HL-60/S4 treated with retinoic acid at 250 ng/mL for 4 days and 3 days (cell line): ENCODE measurements around the gene KLHL7.
"Not testable (repeated sequence)": the region's sequence is repeated elsewhere in the genome, so short reads cannot be mapped to it uniquely, and the experiment has no call there.

Experiments used
- in situ Hi-C: fragments of 300-500 bp; cut with MboI; formaldehyde crosslinking; loops from 2 replicates; pipeline ENCODE4 v1.7.0; 2022; ENCODE audit warnings: low sequenced_read_pairs

KLHL7 gene

GRCh38 chr7:23212395-23212794, 106.8 kb downstream of the KLHL7 start:
- in situ Hi-C loops: no loop called here

- in situ Hi-C loops: no loop called here
These were observed 107.3 kb downstream of the KLHL7 start for GRCh38 chr7:23212841-23213240.

- in situ Hi-C loops: no loop called here
These were observed 108.2 kb downstream of the KLHL7 start for GRCh38 chr7:23213755-23214154.

- in situ Hi-C loops: no loop called here
These were observed 108.8 kb downstream of the KLHL7 start for GRCh38 chr7:23214423-23214822.

- in situ Hi-C loops: no loop called here
These were observed 109.4 kb downstream of the KLHL7 start for GRCh38 chr7:23214938-23215337.

- in situ Hi-C loops: no loop called here
These were observed 110.4 kb downstream of the KLHL7 start for GRCh38 chr7:23216021-23216420.

GRCh38 chr7:23218196-23218595, 112.6 kb downstream of the KLHL7 start:
- in situ Hi-C loops: no loop called here

- in situ Hi-C loops: no loop called here
These were observed 115.2 kb downstream of the KLHL7 start for GRCh38 chr7:23220690-23221305.

- in situ Hi-C loops: no loop called here
These were observed 117.0 kb downstream of the KLHL7 start for GRCh38 chr7:23222439-23223030.

- in situ Hi-C loops: not testable (repeated sequence)
These were observed 118.8 kb downstream of the KLHL7 start for GRCh38 chr7:23224364-23224763.

- in situ Hi-C loops: no loop called here
These were observed 121.4 kb downstream of the KLHL7 start for GRCh38 chr7:23226844-23227450.
